GM23338 (cell line): ENCODE data around the gene FSTL3. TPM values are rescaled to one million over a fixed set of nuclear protein-coding genes. Genes with fewer than 3 reads are reported as not detected.

Source experiments
- ATAC-seq: fragments of 200-7000 bp; cut with Tn5 transposase; 3 replicates; pipeline ENCODE4 v1.9.1; 2020
- DNase-seq: peaks from one replicate; pipeline ENCODE4 v3.0.0-alpha.2; 2015; ENCODE audit warnings: low spot score
- H2AFZ ChIP-seq: fragments of 200-600 bp; sonication (generic); 2 replicates; pipeline ENCODE4 v1.8.0; 2016; ENCODE audit warnings: antibody characterized with exemption, mild to moderate bottlenecking, moderate library complexity
- H3F3A ChIP-seq: fragments of 200-600 bp; sonication (generic); replicated peaks from 2 replicates; pipeline ENCODE4 v1.8.0; 2017; ENCODE audit warnings: antibody characterized with exemption, mixed run types, low read depth
- H3K27ac ChIP-seq: fragments of 200-600 bp; sonication (generic); 2 replicates; pipeline ENCODE4 v1.6.1; 2016; ENCODE audit warnings: low read depth
- H3K27me3 ChIP-seq: fragments of 200-600 bp; sonication (generic); 2 replicates; pipeline ENCODE4 v1.8.0; 2016; ENCODE audit warnings: mild to moderate bottlenecking, mixed run types, moderate library complexity; ENCODE audit not compliant: insufficient read depth
- H3K36me3 ChIP-seq: fragments of 200-600 bp; sonication (generic); 2 replicates; pipeline ENCODE4 v1.8.0; 2016; ENCODE audit warnings: mild to moderate bottlenecking; ENCODE audit not compliant: insufficient read depth
- H3K4me1 ChIP-seq: fragments of 200-600 bp; sonication (generic); 2 replicates; pipeline ENCODE4 v1.8.0; 2016; ENCODE audit warnings: mild to moderate bottlenecking, moderate library complexity; ENCODE audit not compliant: insufficient read depth
- H3K4me2 ChIP-seq: fragments of 200-600 bp; sonication (generic); 2 replicates; pipeline ENCODE4 v1.7.1; 2017; ENCODE audit warnings: mixed run types
- H3K4me3 ChIP-seq: fragments of 200-600 bp; sonication (generic); 2 replicates; pipeline ENCODE4 v1.6.1; 2016; ENCODE audit warnings: mixed run types
- H3K79me2 ChIP-seq: fragments of 200-600 bp; sonication (generic); replicated peaks from 2 replicates; pipeline ENCODE4 v1.8.0; 2017; ENCODE audit warnings: mild to moderate bottlenecking; ENCODE audit not compliant: insufficient read depth
- H3K9me2 ChIP-seq: fragments of 200-600 bp; sonication (generic); 2 replicates; pipeline ENCODE4 v1.8.0; 2017; ENCODE audit not compliant: insufficient read depth
- H4K20me1 ChIP-seq: fragments of 200-600 bp; sonication (generic); replicated peaks from 2 replicates; pipeline ENCODE4 v1.8.0; 2017; ENCODE audit warnings: mild to moderate bottlenecking; ENCODE audit not compliant: insufficient read depth
- H3K27ac Mint-ChIP-seq: 2 replicates; pipeline ENCODE4 v1.8.0; 2020; ENCODE audit warnings: inconsistent platforms, mild to moderate bottlenecking, moderate library complexity, mixed read lengths
- H3K27me3 Mint-ChIP-seq: 3 replicates; pipeline ENCODE4 v1.8.0; 2022; ENCODE audit warnings: low read depth, mild to moderate bottlenecking, moderate library complexity, mixed read lengths, inconsistent platforms; ENCODE audit not compliant: insufficient read depth, poor library complexity
- H3K36me3 Mint-ChIP-seq: 3 replicates; pipeline ENCODE4 v1.8.0; 2021; ENCODE audit warnings: low read depth, mild to moderate bottlenecking, inconsistent platforms, moderate library complexity, mixed read lengths
- H3K4me1 Mint-ChIP-seq: 3 replicates; pipeline ENCODE4 v1.8.0; 2020; ENCODE audit warnings: mild to moderate bottlenecking, inconsistent platforms, mixed read lengths
- H3K4me3 Mint-ChIP-seq: 3 replicates; pipeline ENCODE4 v1.8.0; 2021; ENCODE audit warnings: moderate library complexity, mild to moderate bottlenecking, inconsistent platforms, mixed read lengths
- H3K9me3 Mint-ChIP-seq: 3 replicates; pipeline ENCODE4 v1.8.0; 2020; ENCODE audit warnings: moderate library complexity, mild to moderate bottlenecking, inconsistent platforms, mixed read lengths
- EZH2 ChIP-seq: fragments of 200-600 bp; sonication (generic); IDR thresholded peaks from one replicate; pipeline ENCODE4 v1.8.0; 2017; ENCODE audit warnings: antibody characterized with exemption, mild to moderate bottlenecking, low read depth; ENCODE audit not compliant: unreplicated experiment
- EZH2phosphoT487 ChIP-seq: fragments of 200-600 bp; sonication (generic); IDR thresholded peaks from one replicate; pipeline ENCODE4 v1.8.1; 2018; ENCODE audit warnings: antibody characterized with exemption; ENCODE audit not compliant: unreplicated experiment
- ZNF331 ChIP-seq: fragments of 250-450 bp; sonication (Bioruptor Pico); IDR thresholded peaks from 2 replicates; pipeline ENCODE4 v1.5.0; 2020; ENCODE audit warnings: low read depth, mild to moderate bottlenecking, moderate library complexity
- polyA plus RNA-seq: library from polyadenylated mRNA; unstranded; fragments of >200 nt; fragmentation: Nextera tagmentation; extraction: Ambion mirVana; gene quantifications from 2 replicates; pipeline ENCODE4 v1.2.1, GENCODE V29; 2016
- total RNA-seq: library from RNA; depleted of rRNA; stranded (reverse); fragments of >200 nt; shearing (Covaris generic); gene quantifications from 2 replicates; pipeline ENCODE4 v1.2.3, GENCODE V29; 2014; rRNA removed
- TF ChIP-seq, protein P1 (sequence below): IDR thresholded peaks from 2 replicates; pipeline ENCODE4 v1.6.1; 2016; ENCODE audit warnings: antibody characterized with exemption

The FSTL3 gene
- total and polyA plus RNA-seq, 2 experiments from 2014 or later, result 3.1 to 10.1 TPM

DNA sequence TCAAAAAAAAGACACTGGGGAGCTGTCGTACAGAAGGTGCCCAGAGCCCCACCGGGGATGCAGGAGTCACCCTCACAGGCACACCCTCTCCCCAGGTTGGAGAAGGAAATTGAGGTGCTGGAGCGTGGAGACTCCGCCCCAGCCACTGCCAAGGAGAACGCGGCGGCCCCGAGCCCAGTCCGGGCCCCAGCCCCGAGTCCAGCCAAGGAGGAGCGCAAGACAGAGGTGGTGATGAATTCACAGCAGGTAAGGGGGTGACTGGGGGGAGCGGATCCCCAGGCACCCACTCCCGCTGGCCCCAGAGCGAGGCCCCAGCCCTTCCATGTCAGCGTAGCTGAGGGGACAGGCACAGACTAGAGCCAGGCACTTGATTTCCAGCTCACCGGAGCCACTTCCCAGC lies 54.8 kb downstream of the FSTL3 start (continued):
- TF ChIP-seq, protein P1, sequence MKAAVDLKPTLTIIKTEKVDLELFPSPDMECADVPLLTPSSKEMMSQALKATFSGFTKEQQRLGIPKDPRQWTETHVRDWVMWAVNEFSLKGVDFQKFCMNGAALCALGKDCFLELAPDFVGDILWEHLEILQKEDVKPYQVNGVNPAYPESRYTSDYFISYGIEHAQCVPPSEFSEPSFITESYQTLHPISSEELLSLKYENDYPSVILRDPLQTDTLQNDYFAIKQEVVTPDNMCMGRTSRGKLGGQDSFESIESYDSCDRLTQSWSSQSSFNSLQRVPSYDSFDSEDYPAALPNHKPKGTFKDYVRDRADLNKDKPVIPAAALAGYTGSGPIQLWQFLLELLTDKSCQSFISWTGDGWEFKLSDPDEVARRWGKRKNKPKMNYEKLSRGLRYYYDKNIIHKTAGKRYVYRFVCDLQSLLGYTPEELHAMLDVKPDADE, result no peak
- no peak for TF ChIP-seq ZNF331 (CRISPR knock-in tag)
- TF ChIP-seq EZH2, result no peak

DNA sequence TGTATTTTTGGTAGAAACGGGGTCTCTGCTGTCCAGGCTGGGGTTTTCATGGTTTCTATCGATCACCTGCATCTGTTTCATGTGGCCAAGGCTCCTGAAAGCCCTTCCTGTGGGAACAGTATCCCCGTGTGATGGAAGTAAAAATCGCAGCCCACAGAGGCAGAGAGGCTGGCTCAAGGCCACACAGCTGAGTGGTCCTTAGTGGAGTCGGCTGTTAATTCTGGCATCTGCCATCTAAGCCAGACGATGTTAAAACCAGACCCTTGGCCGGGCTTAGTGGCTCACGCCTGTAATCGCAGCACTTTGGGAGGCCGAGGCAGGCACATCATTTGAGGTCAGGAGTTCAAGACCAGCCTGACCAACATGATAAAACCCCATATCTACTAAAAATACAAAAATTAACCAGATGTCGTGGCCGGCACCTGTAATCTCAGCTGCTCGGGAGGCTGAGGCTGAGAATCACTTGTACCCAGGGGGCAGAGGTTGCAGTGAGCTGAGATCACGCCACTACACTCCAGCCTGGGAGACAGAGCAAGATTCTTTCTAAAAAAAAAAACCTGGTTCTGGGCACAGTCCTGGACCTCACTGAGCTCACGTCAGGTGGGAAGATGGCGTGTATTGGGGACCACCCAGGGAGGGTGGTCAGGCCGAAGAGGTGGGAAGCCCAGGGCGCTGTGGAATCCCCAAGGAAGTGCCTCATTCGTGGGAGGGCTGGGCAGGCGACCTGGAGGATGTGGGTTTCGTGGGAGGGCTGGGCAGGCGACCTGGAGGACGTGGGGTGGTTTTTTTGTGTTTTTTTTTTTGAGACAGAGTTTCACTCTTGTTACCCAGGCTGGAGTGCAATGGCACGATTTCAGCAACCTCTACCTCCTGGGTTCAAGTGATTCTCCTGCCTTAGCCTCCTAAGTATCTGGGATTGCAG lies 56.2 kb downstream of the FSTL3 start:
- no peaks in the 10 kb centered on the region; the same call in 1 of the 2 replicates for H4K20me1 ChIP-seq
- no peaks in the 10 kb centered on the region; the same call in 1 of the 2 replicates for H3K4me1 ChIP-seq
- H3K36me3 ChIP-seq, result no peaks in the 10 kb centered on the region; the same call in 1 of the 2 replicates
- H3K27me3 ChIP-seq, result no peaks in the 10 kb centered on the region
- Mint-ChIP-seq H3K4me3 (no peak overlapping the region), H3K27me3 (peaks cover 3% of the 10 kb centered on the region), H3K27ac (no peak overlapping the region), H3K36me3 (no peaks in the 10 kb centered on the region), H3K9me3 (no peaks in the 10 kb centered on the region; the same call in 2 of the 3 replicates), H3K4me1 (no peaks in the 10 kb centered on the region; the same call in 2 of the 3 replicates)
- DNase-seq (no peak), ATAC-seq (no peak)
- no peak overlapping the region for H3K27ac ChIP-seq
- H2AFZ ChIP-seq, result no peak overlapping the region
- no peak for TF ChIP-seq EZH2phosphoT487
- H3F3A ChIP-seq, result no peaks in the 10 kb centered on the region
- H3K79me2 ChIP-seq, result no peaks in the 10 kb centered on the region
- H3K4me2 ChIP-seq, result no peak overlapping the region
- H3K9me2 ChIP-seq, result no peaks in the 10 kb centered on the region
- H3K4me3 ChIP-seq, result no peak overlapping the region

Other genes starting within 250 kb of the FSTL3 start
- gene SHC2, start 215.4 kb upstream of the FSTL3 start, total RNA-seq, result 2.9 and 4.6 TPM in 2 replicates
- gene SHC2, start 215.4 kb upstream of the FSTL3 start, polyA plus RNA-seq, result 2.2 and 2.6 TPM in 2 replicates
- gene MADCAM1, start 179.9 kb upstream of the FSTL3 start, total RNA-seq, result 1.0 and 2.5 TPM in 2 replicates
- 2.1 and 3.3 TPM in 2 replicates for gene MADCAM1, start 179.9 kb upstream of the FSTL3 start, polyA plus RNA-seq
- 29.0 and 38.4 TPM in 2 replicates for gene TPGS1, start 168.9 kb upstream of the FSTL3 start, total RNA-seq
- gene TPGS1, start 168.9 kb upstream of the FSTL3 start, polyA plus RNA-seq, result 11.9 and 14.9 TPM in 2 replicates
- gene CDC34, start 144.6 kb upstream of the FSTL3 start, total RNA-seq, result 146 and 148 TPM in 2 replicates
- 114 and 118 TPM in 2 replicates for gene CDC34, start 144.6 kb upstream of the FSTL3 start, polyA plus RNA-seq
- gene GZMM, start 132.3 kb upstream of the FSTL3 start, total RNA-seq, result not detected in 2 replicates
- 0.29 TPM in 1 of 2 replicates, not detected in the other for gene GZMM, start 132.3 kb upstream of the FSTL3 start, polyA plus RNA-seq
- 891 and 973 TPM in 2 replicates for gene BSG, start 103.8 kb upstream of the FSTL3 start, total RNA-seq
- gene BSG, start 103.8 kb upstream of the FSTL3 start, polyA plus RNA-seq, result 957 and 960 TPM in 2 replicates
- 2.9 and 3.7 TPM in 2 replicates for gene HCN2, start 86.5 kb upstream of the FSTL3 start, total RNA-seq
- 0.06 and 0.14 TPM in 2 replicates for gene HCN2, start 86.5 kb upstream of the FSTL3 start, polyA plus RNA-seq
- gene POLRMT, start 42.9 kb upstream of the FSTL3 start, total RNA-seq, result 120 and 148 TPM in 2 replicates
- 98.0 and 125 TPM in 2 replicates for gene POLRMT, start 42.9 kb upstream of the FSTL3 start, polyA plus RNA-seq
- 0.31 and 2.8 TPM in 2 replicates for gene FGF22, start 36.5 kb upstream of the FSTL3 start, total RNA-seq
- 1.0 and 1.1 TPM in 2 replicates for gene FGF22, start 36.5 kb upstream of the FSTL3 start, polyA plus RNA-seq
- gene RNF126, start 13.2 kb upstream of the FSTL3 start, total RNA-seq, result 80.5 and 112 TPM in 2 replicates
- 91.7 and 95.7 TPM in 2 replicates for gene RNF126, start 13.2 kb upstream of the FSTL3 start, polyA plus RNA-seq
- gene PRSS57, start 19.1 kb downstream of the FSTL3 start, total RNA-seq, result not detected in 2 replicates
- 0.21 and 0.34 TPM in 2 replicates for gene PRSS57, start 19.1 kb downstream of the FSTL3 start, polyA plus RNA-seq
- gene PALM, start 32.5 kb downstream of the FSTL3 start, total RNA-seq, result 21.7 and 26.1 TPM in 2 replicates
- 3.8 and 4.8 TPM in 2 replicates for gene PALM, start 32.5 kb downstream of the FSTL3 start, polyA plus RNA-seq
- 0.23 and 0.28 TPM in 2 replicates for gene MISP, start 74.7 kb downstream of the FSTL3 start, total RNA-seq
- gene MISP, start 74.7 kb downstream of the FSTL3 start, polyA plus RNA-seq, result 0.27 and 0.40 TPM in 2 replicates
- gene PTBP1, start 121.1 kb downstream of the FSTL3 start, total RNA-seq, result 539 and 552 TPM in 2 replicates
- gene PTBP1, start 121.1 kb downstream of the FSTL3 start, polyA plus RNA-seq, result 632 and 705 TPM in 2 replicates
- gene PLPPR3, start 145.6 kb downstream of the FSTL3 start, total RNA-seq, result 74.7 and 81.1 TPM in 2 replicates
- gene PLPPR3, start 145.6 kb downstream of the FSTL3 start, polyA plus RNA-seq, result 13.6 and 14.8 TPM in 2 replicates
- 0.50 and 1.4 TPM in 2 replicates for gene AZU1, start 151.4 kb downstream of the FSTL3 start, total RNA-seq
- gene AZU1, start 151.4 kb downstream of the FSTL3 start, polyA plus RNA-seq, result 0.30 and 0.78 TPM in 2 replicates
- gene PRTN3, start 164.6 kb downstream of the FSTL3 start, total RNA-seq, result 0.21 and 2.4 TPM in 2 replicates
- 0.68 and 0.87 TPM in 2 replicates for gene PRTN3, start 164.6 kb downstream of the FSTL3 start, polyA plus RNA-seq
- not detected in 2 replicates for gene ELANE, start 175.9 kb downstream of the FSTL3 start, total RNA-seq
- gene ELANE, start 175.9 kb downstream of the FSTL3 start, polyA plus RNA-seq, result not detected in 2 replicates
- gene CFD, start 183.3 kb downstream of the FSTL3 start, total RNA-seq, result 0.90 and 3.5 TPM in 2 replicates
- 3.4 and 4.7 TPM in 2 replicates for gene CFD, start 183.3 kb downstream of the FSTL3 start, polyA plus RNA-seq
- 62.3 and 73.6 TPM in 2 replicates for gene MED16, start 216.8 kb downstream of the FSTL3 start, total RNA-seq
- 52.7 and 58.7 TPM in 2 replicates for gene MED16, start 216.8 kb downstream of the FSTL3 start, polyA plus RNA-seq
- gene RNU6-9, start 217.1 kb downstream of the FSTL3 start, total RNA-seq, result not detected in 2 replicates
- not detected in 2 replicates for gene RNU6-9, start 217.1 kb downstream of the FSTL3 start, polyA plus RNA-seq
- gene R3HDM4, start 236.8 kb downstream of the FSTL3 start, total RNA-seq, result 87.1 and 87.8 TPM in 2 replicates
- 76.5 and 87.4 TPM in 2 replicates for gene R3HDM4, start 236.8 kb downstream of the FSTL3 start, polyA plus RNA-seq
- gene KISS1R, start 240.9 kb downstream of the FSTL3 start, total RNA-seq, result 2.4 and 4.0 TPM in 2 replicates
- 0.78 and 1.0 TPM in 2 replicates for gene KISS1R, start 240.9 kb downstream of the FSTL3 start, polyA plus RNA-seq
- 48.8 and 51.6 TPM in 2 replicates for gene ARID3A, start 249.6 kb downstream of the FSTL3 start, total RNA-seq
- 33.6 and 36.6 TPM in 2 replicates for gene ARID3A, start 249.6 kb downstream of the FSTL3 start, polyA plus RNA-seq